ENCODE results near the gene PAOX. TPM values are rescaled to one million over a fixed set of nuclear protein-coding genes. Genes with fewer than 3 reads are reported as not detected.

The PAOX gene
- total RNA-seq, 1 donor from 2014 or later: 6.3 TPM

DNA sequence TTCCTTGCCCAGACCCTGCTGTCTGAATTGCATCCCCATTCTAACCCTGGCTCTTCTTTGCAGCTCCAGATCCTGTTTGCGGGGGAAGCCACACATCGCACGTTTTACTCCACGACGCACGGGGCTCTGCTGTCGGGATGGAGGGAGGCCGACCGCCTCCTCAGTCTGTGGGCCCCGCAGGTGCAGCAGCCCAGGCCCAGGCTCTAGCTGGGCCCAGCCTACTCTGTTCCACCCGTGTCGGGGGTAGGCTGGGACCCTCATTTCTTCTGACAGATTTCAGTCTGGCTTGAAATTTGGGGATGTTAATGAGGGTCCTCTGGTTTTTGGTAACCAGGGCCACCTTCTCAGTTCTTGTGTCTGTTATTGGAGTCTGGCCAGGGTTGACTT, 12.2 kb downstream of the PAOX start:
- H3K27ac Mint-ChIP-seq (ENCODE audit: unreplicated experiment): no peak overlapping the region
- no peak for DNase-seq (ENCODE audit: low spot score)

DNA sequence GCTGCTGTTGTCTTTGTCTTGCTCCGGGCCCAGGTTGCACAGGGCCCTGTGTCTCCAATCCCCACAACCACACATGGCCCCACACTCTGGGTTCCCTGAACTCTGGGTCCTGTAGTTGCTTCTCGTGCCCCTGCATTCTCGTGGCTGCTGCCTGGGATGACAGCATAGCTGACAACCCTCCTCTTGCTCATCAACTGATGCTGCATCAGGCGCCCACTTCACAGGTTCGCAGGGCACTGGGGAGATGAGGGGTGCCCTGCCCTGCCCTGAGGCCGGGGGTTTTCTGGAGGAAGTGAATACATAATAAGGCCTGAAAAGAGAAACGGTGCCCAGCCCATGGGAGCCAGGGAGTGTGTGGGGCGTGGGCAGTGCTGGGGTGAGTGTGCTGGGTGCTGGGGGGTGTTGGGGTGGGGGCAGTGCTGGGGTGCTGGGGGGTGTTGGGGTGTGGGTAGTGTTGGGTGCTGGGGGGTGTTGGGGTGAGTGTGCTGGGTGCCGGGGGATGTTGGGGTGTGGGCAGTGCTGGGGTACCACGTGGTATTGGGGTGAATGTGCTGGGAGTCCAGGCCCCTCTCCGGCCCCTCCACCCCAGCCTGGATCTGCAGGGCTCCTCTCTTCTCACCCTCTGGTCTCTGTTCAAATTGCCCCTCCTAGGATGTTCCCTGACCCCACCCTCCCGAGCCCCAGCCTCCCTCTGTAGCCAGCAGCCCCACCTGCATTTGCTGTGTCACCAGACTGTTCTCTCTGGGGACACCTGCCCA, 12.9 kb downstream of the PAOX start:
- H3K9me3 Mint-ChIP-seq (ENCODE audit: low read depth): no peaks in the 10 kb centered on the region
- H3K27me3 Mint-ChIP-seq (ENCODE audit: low read depth): no peaks in the 10 kb centered on the region
- no peak overlapping the region for H3K4me3 Mint-ChIP-seq (ENCODE audit: unreplicated experiment)
- TF ChIP-seq CTCF (IDR thresholded peaks at IDR 0.05): no peak
- peaks cover 18% of the 10 kb centered on the region for H3K4me1 Mint-ChIP-seq (ENCODE audit: low read depth)
- H3K36me3 Mint-ChIP-seq (ENCODE audit: low read depth): peaks cover under 1% of the 10 kb centered on the region
- H3K27ac Mint-ChIP-seq (ENCODE audit: unreplicated experiment): no peak overlapping the region
- DNase-seq (ENCODE audit: low spot score): no peak

More for the DNA sequence above, 12.2 kb downstream of the PAOX start:
- no peak for TF ChIP-seq CTCF (IDR thresholded peaks at IDR 0.05)
- peaks cover 18% of the 10 kb centered on the region for H3K4me1 Mint-ChIP-seq (ENCODE audit: low read depth)
- no peak overlapping the region for H3K4me3 Mint-ChIP-seq (ENCODE audit: unreplicated experiment)
- no peaks in the 10 kb centered on the region for H3K27me3 Mint-ChIP-seq (ENCODE audit: low read depth)
- no peaks in the 10 kb centered on the region for H3K9me3 Mint-ChIP-seq (ENCODE audit: low read depth)
- peaks cover under 1% of the 10 kb centered on the region for H3K36me3 Mint-ChIP-seq (ENCODE audit: low read depth)

DNA sequence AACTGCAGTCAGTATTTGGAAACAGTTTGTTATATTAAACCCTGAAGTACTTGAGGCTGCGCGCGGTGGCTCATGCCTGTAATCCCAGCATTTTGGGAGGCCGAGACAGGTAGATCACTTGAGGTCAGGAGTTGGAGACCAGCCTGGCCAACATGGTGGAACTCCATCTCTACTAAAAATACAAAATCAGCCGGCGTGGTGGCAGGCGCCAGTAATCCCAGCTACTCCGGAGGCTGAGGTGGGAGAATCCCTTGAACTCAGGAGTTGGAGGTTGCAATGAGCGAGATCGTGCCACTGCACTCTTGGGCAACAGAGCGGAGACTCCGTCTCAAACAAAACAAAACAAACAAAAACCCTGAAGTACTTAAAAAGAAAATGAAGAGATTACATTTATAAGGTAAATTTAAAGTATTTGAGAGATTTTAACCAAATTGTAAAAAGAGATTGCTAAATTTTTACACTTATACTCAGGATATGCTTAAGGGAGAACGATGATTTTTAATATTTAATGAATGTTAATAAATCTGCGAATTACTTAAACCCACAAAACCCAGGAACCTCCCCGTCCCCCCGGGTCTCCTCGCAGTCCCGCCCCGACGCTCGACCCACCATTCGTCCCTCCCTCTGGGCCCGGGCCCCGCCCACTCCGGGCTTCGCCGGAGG, 14.5 kb downstream of the PAOX start:
- TF ChIP-seq CTCF (IDR thresholded peaks at IDR 0.05): no peak
- H3K4me1 Mint-ChIP-seq (ENCODE audit: low read depth): peaks cover 18% of the 10 kb centered on the region

DNA sequence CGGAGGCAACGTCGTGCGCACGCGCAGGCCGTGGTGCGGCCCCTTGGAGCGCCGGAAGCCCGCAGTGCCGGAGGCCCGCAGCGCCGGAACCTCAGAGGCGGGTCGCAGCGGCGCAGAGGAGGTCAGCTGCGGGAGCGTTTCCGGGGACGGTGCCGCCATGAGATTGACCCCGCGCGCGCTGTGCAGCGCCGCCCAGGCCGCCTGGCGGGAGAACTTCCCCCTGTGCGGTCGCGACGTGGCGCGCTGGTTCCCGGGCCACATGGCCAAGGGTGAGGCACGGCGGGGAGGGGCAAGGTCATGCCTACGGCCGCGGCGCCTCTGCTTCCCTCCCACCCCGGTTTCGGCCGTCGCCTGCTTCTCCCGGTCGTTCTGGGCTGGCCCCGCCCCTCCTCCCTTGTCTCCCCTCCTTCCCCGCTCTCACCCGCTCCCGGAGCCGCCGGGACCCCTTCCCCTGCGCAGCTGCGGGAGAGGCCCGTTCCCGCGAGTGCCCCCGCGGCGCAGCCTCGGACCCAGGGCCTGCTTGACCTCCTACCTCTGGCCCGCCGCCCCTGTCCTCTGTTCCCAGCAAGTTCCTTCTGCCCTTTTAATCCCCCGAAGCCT, 15.1 kb downstream of the PAOX start, which contains the start of gene MTG1:
Gene MTG1, plus strand, starts transcription at position 94 of the 600 bp plus-strand sequence. Its CDS starts 64 bp downstream, at position 158.
- Mint-ChIP-seq H3K4me1 (ENCODE audit: low read depth) (peaks cover 18% of the 10 kb centered on the region), H3K4me3 (ENCODE audit: unreplicated experiment) (peak within 1 kb of the TSS; percentile 94), H3K9me3 (ENCODE audit: low read depth) (no peaks in the 10 kb centered on the region), H3K27ac (ENCODE audit: unreplicated experiment) (peak within 1 kb of the TSS; percentile 90), H3K27me3 (ENCODE audit: low read depth) (no peaks in the 10 kb centered on the region), H3K36me3 (ENCODE audit: low read depth) (peaks cover 7% of the 10 kb centered on the region)
- TF ChIP-seq CTCF (IDR thresholded peaks at IDR 0.05): peak; percentile 50
- peak; percentile 97 for DNase-seq (ENCODE audit: low spot score)

More for the DNA sequence above, 14.5 kb downstream of the PAOX start:
- peaks cover 7% of the 10 kb centered on the region for H3K36me3 Mint-ChIP-seq (ENCODE audit: low read depth)
- H3K27me3 Mint-ChIP-seq (ENCODE audit: low read depth): no peaks in the 10 kb centered on the region
- H3K27ac Mint-ChIP-seq (ENCODE audit: unreplicated experiment): peak overlapping the region; percentile 45
- H3K9me3 Mint-ChIP-seq (ENCODE audit: low read depth): no peaks in the 10 kb centered on the region
- DNase-seq (ENCODE audit: low spot score): no peak
- H3K4me3 Mint-ChIP-seq (ENCODE audit: unreplicated experiment): peak overlapping the region; percentile 94

DNA sequence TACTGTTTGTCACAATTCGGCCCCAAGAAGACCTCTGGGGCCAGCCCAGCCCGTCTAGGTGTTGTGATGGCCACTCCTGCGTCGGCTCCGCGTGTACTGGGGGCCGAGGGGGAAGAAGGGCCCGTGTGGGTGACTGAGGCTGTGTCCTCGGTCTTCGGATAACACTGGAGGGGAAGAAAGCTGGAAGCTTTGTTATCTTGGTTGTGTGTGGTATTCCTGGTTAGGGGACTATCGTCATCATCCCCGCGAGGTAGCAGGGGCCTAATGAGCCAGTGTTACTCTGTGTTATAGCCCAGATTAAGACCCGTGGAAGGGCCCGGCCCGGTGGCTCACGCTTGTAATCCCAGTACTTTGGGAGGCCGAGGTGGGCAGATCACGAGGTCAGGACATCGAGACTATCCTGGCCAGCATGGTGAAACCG, 15.7 kb downstream of the PAOX start:
- H3K4me1 Mint-ChIP-seq (ENCODE audit: low read depth): peaks cover 18% of the 10 kb centered on the region
- TF ChIP-seq CTCF (IDR thresholded peaks at IDR 0.05): no peak
- peak overlapping the region; percentile 94 for H3K4me3 Mint-ChIP-seq (ENCODE audit: unreplicated experiment)
- H3K9me3 Mint-ChIP-seq (ENCODE audit: low read depth): no peaks in the 10 kb centered on the region
- peak overlapping the region; percentile 90 for H3K27ac Mint-ChIP-seq (ENCODE audit: unreplicated experiment)
- DNase-seq (ENCODE audit: low spot score): no peak
- H3K27me3 Mint-ChIP-seq (ENCODE audit: low read depth): no peaks in the 10 kb centered on the region
- H3K36me3 Mint-ChIP-seq (ENCODE audit: low read depth): peaks cover 9% of the 10 kb centered on the region

Measured in chondrocyte (in vitro differentiated cells).